LNCaP clone FGC (cell line): ENCODE measurements around the gene PNPLA5.

ENCODE experiments used
- DNase-seq: peaks from one replicate; pipeline ENCODE4 v3.0.0-alpha.2; 2011; ENCODE audit warnings: low read depth
- H3K4me3 ChIP-seq: 2 replicates; pipeline ENCODE4 v1.5.1; 2011; ENCODE audit warnings: mild to moderate bottlenecking, low read depth, low read length, control low read depth
- CTCF ChIP-seq: IDR thresholded peaks from 2 replicates; pipeline ENCODE4 v1.5.1; 2012; ENCODE audit warnings: mild to moderate bottlenecking; ENCODE audit not compliant: control insufficient read depth, insufficient read depth; ENCODE audit errors: extremely low read depth

Gene PNPLA5

GRCh38 chr22:43854786-43855271 lies 37.0 kb downstream of the PNPLA5 start:
- no peak overlapping the region for H3K4me3 ChIP-seq
- TF ChIP-seq CTCF, result no peak
- no peak for DNase-seq

DNA sequence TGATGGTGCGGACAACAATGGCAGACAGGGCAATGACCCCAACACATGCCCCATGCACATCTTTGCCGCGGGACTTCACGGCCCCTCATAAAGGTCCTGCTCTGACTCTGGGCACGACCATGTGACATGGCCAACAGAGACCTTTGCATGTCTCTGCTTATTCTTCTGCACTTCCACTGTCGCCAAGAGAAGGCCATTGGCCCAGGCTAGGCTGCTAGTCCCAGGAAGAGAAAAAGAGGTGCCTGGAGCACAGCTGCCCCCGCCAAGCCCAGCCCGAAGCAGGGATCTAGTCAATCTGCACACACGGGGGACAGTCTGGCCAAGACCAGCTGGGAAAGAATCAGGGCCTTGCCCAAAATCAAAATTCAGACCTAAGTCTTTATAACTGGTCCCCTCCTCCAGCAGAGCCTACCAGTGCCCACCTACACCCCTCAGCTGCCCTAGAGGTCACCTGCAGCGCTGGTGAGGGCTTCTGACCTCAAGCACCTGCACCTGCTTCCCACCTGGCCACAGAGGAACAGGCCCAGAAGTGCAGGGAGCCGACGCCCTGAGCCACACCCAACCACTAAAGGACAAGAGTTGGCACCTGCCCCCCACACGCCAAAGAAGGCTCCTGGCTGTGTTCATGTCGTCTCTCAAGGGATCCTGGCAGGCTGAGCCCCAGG lies 37.6 kb downstream of the PNPLA5 start:
- no peak for TF ChIP-seq CTCF
- H3K4me3 ChIP-seq, result no peak overlapping the region
- DNase-seq, result no peak

- TF ChIP-seq CTCF, result no peak
Measured at GRCh38 chr22:43853328-43853931, 38.4 kb downstream of the PNPLA5 start.

DNA sequence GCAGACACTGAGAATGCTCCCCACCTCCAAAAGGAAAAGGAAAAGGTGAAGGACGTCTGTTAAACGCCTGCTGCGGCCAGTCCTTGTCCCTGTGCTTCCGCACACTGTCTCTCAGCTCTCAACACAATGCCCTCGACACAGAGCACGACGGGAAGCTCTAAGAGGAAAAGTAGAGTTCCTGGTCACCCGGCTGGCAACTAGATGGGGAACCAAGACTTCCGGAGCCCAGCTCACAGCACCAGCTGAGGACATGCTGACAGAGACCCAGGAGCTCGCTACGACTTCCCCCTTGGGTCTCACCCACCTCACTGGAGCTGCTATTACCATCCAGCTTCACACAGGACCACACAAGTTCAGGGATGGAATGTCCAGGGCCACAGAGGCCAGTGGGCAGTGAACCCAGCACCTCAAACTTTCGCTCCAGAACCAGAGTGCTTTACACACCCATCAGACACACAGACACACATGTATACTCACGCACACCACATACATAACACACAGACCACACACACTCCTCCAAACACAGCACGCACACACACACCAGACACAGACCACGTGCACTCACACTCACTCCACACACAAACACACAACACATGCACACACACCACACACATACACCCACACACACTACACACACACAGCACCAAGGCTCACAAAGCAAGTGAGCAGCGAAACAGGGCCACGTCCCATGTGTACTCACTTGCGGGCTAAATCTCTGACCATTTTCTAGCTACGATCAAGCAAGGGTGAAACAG lies 39.1 kb downstream of the PNPLA5 start:
- no peak for TF ChIP-seq CTCF
- H3K4me3 ChIP-seq, result no peak overlapping the region
- DNase-seq, result no peak

More at GRCh38 chr22:43853328-43853931, 38.4 kb downstream of the PNPLA5 start:
- no peak overlapping the region for H3K4me3 ChIP-seq
- peak; percentile 18 for DNase-seq

- H3K4me3 ChIP-seq, result no peak overlapping the region
- TF ChIP-seq CTCF, result no peak
- DNase-seq, result no peak
Measured at GRCh38 chr22:43851979-43852307, 39.9 kb downstream of the PNPLA5 start.

DNA sequence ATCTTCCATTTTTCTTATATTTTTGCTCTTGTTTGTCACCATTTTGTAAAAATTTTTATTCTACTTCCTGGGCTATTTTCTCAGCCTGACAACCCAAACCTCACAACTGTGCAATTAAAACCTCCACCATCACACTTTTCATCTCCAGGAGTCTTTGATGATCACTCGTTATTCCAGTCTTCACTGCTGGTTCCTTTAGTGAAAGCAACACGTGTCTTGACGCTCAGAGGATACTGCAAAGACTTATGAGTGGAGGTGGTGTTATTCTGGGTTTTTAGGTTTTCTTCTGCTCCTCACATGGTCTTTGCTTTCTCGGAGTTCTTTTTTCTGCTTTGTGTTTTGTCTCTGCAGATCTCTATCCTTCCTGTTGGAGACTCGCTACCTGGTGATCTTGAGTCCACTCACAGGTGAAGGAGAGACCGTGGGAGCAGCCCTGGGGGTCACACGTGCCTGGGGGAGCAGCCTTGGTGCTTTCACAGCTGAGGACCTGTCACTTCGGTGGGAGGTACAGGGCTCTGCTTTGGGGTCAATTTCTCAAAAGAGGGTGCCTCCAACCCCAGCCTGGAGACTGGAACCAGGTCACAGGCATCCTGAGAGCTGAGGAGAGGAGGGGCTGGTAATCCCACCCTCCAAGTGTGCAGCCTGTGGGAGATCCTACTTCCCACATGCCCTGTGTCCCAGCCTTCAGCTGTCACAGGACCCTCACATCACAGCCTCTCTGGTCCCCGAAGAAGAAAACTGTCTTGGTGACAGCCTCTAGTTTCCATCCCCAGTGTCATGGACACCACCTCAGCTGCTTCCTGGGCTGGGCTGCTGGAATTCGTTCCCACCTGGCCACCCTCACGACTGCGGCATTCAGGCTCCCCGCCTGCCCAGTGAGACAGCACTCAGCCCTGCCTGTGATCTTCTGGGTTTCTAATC lies 40.5 kb downstream of the PNPLA5 start:
- no peak for TF ChIP-seq CTCF
- DNase-seq, result no peak
- no peak overlapping the region for H3K4me3 ChIP-seq
